Activated CD4-positive, alpha-beta T cell treated with anti-CD3 and anti-CD28 coated beads, Interleukin-2, amount 10 ng/mL, durations not matched to agents 24 days and 14 days (primary cell): Measurements from ENCODE around the gene ETNK1. TPM values are rescaled to one million over a fixed set of nuclear protein-coding genes. Genes with fewer than 3 reads are reported as not detected.
A peak's percentile ranks its signal among the peaks of the same experiment; 100 is the strongest.
"Not testable (repeated sequence)": the region's sequence is repeated elsewhere in the genome, so short reads cannot be mapped to it uniquely, and the experiment has no call there.

Source experiments
- DNase-seq: peaks from one replicate; pipeline ENCODE4 v3.0.0; 2022
- H3K27ac Mint-ChIP-seq: one replicate; pipeline ENCODE4 v1.8.0; 2022; ENCODE audit warnings: mild to moderate bottlenecking, mixed read lengths
- H3K27me3 Mint-ChIP-seq: one replicate; pipeline ENCODE4 v1.8.0; 2022; ENCODE audit warnings: mixed read lengths
- H3K36me3 Mint-ChIP-seq: one replicate; pipeline ENCODE4 v1.8.0; 2022; ENCODE audit warnings: low read depth, mild to moderate bottlenecking, mixed read lengths
- H3K4me1 Mint-ChIP-seq: one replicate; pipeline ENCODE4 v1.8.0; 2021; ENCODE audit warnings: mixed read lengths
- H3K4me3 Mint-ChIP-seq: one replicate; pipeline ENCODE4 v1.8.0; 2022; ENCODE audit warnings: mild to moderate bottlenecking, moderate library complexity, mixed read lengths
- H3K9me3 Mint-ChIP-seq: one replicate; pipeline ENCODE4 v1.8.0; 2021; ENCODE audit warnings: mixed read lengths
- intact Hi-C: fragments of 100-400 bp; cut with micrococcal nuclease; formaldehyde crosslinking; loops from one replicate; pipeline ENCODE4 v1.15.1; 2023
- total RNA-seq: library from RNA; stranded (reverse); gene quantifications from 2 replicates; pipeline ENCODE4 v1.2.3, GENCODE V29; 2022

Gene ETNK1, protein sequence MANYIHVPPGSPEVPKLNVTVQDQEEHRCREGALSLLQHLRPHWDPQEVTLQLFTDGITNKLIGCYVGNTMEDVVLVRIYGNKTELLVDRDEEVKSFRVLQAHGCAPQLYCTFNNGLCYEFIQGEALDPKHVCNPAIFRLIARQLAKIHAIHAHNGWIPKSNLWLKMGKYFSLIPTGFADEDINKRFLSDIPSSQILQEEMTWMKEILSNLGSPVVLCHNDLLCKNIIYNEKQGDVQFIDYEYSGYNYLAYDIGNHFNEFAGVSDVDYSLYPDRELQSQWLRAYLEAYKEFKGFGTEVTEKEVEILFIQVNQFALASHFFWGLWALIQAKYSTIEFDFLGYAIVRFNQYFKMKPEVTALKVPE
- total RNA-seq: 94.5 and 102 TPM in 2 replicates

DNA sequence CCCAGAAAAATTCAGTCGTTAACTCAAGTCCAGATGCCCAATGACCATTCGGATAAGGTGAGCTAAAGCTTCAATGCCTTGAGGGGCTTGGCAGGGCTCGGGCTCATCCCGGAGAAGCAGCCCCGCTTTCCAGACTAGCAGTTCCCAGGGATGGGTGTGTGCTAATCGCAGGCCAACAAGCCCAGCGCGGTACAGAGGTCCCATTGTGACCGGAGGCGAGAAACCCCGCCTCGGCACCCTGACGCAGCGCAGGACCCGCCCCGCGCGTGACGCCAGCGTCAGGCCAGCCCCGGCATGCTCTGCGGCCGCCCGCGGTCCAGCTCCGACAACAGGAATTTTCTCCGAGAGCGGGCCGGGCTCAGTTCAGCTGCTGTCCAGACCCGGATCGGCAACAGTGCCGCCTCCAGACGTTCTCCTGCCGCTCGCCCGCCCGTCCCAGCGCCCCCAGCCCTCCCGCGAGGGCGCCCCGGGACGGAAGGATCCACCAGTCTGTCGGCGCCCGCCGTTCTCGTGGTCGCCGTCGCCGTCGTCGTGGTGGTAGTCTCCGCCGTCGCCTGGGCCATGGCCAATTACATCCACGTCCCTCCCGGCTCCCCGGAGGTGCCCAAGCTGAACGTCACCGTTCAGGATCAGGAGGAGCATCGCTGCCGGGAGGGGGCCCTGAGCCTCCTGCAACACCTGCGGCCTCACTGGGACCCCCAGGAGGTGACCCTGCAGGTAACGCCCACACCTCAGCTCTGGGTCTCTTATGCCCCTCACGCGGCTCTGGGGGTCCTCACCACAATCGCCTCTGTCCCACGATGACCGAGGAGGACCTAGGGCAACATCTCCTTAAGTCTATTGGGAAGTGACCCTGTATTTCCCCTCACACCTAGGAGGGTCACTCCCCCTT is at the start of gene ETNK1:
TSS of gene ETNK1 (plus strand) at position 302 of the 892 bp plus-strand sequence. CDS start at position 562, 260 bp downstream.
- DNase-seq: peak; percentile 97
- intact Hi-C loops: loop anchor here (1.0 to 5.0 kb wide), 3 partner anchors 37 to 578 kb away; partner anchors contain the start of genes C2CD5 and CMAS
- Mint-ChIP-seq H3K27me3 (peaks cover 18% of the 10 kb centered on the region), H3K4me1 (peaks cover 29% of the 10 kb centered on the region), H3K36me3 (peaks cover 14% of the 10 kb centered on the region), H3K4me3 (peak within 1 kb of the TSS; percentile 97), H3K9me3 (peaks cover 3% of the 10 kb centered on the region), H3K27ac (peak within 1 kb of the TSS; percentile 93)

DNA sequence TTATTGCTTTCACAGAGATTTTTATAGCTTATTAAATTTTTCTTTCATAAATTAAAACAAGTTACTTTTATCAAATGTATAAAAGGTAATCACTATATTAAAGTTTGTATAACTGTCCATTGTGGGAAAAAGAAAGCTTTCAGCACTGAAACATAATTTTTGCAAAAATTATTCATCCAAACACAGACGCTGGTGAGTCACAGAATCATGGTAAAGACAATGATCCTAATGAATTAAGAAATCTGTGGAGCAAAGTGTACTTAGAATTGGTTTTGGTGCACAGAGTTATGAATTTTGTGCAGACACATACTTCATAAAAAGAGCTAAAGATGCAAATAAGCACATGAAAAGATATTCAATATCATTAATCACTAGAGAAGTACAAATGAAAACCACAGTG is 48.9 kb upstream of the ETNK1 start:
- Mint-ChIP-seq H3K9me3 (no peaks in the 10 kb centered on the region), H3K27ac (no peak overlapping the region), H3K4me1 (no peaks in the 10 kb centered on the region), H3K27me3 (no peaks in the 10 kb centered on the region), H3K4me3 (no peak overlapping the region), H3K36me3 (no peaks in the 10 kb centered on the region)
- DNase-seq: no peak
- intact Hi-C loops: no loop called here

DNA sequence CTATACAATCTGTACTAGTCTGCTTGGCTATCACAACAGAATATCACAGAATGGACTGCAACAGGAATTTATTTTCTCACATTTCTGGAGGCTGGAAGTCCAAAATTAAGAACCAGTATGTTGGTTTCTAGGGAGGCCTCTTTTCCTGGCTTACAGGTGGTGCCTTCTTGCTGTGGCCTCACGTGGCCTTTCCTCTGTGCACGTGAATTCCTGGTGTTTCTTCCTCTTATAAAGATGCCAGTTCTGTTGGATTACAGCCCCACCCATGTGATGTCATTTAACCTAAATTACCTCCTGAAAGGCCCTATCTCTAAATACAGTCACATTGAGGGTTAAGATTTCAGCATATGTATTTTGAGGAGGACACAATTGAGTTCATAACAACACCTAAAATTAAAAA is 48.5 kb upstream of the ETNK1 start:
- Mint-ChIP-seq H3K4me3 (no peak overlapping the region), H3K36me3 (no peaks in the 10 kb centered on the region), H3K9me3 (no peaks in the 10 kb centered on the region), H3K27me3 (no peaks in the 10 kb centered on the region), H3K4me1 (no peaks in the 10 kb centered on the region), H3K27ac (no peak overlapping the region)
- intact Hi-C loops: no loop called here
- no peak for DNase-seq

DNA sequence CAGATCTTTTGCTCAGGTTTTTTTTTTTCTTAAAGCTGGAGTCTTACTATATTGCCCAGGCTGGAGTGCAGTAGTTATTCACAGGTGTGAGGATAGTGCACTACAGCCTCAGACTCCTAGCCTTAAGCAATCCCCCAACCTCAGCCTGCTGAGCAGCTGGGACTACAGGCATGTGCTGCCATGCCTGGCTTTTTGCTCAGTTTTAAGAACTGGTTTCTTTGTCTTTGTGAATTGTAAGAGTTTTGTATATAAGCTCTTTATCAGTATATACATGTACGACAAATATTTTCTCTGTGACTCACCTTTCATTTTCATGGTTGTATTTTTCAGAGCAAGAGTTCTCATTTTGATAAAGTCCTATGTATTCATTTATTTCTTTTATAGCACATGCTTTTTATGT is 47.3 kb upstream of the ETNK1 start:
- no peak for DNase-seq
- H3K36me3 Mint-ChIP-seq: no peaks in the 10 kb centered on the region
- no peaks in the 10 kb centered on the region for H3K9me3 Mint-ChIP-seq
- intact Hi-C loops: no loop called here
- no peaks in the 10 kb centered on the region for H3K27me3 Mint-ChIP-seq
- H3K27ac Mint-ChIP-seq: no peak overlapping the region
- H3K4me1 Mint-ChIP-seq: no peaks in the 10 kb centered on the region
- no peak overlapping the region for H3K4me3 Mint-ChIP-seq

DNA sequence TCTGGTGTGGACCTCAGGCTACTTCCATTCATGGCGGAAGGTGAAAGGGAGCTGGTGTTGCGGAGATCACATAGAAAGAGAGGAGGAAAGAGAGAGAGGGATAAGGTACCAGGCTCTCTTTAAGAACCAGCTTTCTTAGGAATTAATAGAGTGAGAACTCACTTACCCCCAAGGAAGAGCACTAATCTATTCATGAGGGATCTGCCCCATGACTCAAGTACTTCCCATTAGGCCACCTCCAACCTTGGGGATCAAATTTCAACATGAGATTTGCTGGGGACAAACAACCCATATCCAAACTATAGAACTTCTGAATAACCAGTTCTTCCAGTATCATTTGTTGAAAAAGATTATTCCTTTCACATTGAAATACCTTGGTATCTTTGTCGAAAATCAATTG is 46.6 kb upstream of the ETNK1 start:
- Mint-ChIP-seq H3K27ac (no peak overlapping the region), H3K9me3 (no peaks in the 10 kb centered on the region), H3K27me3 (no peaks in the 10 kb centered on the region), H3K4me1 (no peaks in the 10 kb centered on the region), H3K36me3 (no peaks in the 10 kb centered on the region), H3K4me3 (no peak overlapping the region)
- intact Hi-C loops: no loop called here
- no peak for DNase-seq

DNA sequence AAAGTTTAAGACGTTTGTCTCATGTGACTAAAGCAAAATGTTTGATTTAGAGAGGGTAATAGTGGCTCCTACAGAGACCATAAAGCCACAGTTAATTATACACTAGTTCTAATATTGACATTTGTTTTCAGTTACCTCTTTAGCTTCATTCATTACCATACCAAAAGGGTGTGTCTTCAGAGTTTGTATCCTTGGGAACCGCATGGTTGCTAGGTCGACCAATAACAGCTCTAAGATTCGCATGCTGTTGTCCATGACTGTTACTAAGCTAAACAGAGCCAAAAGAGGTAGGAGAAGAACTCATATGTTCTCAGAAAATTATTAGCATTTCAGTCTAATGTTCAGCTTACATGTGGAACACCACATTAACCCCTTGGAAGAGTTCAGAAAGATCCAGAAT is 36.2 kb upstream of the ETNK1 start:
- Mint-ChIP-seq H3K27ac (no peak overlapping the region), H3K36me3 (no peaks in the 10 kb centered on the region), H3K9me3 (no peaks in the 10 kb centered on the region), H3K4me1 (no peaks in the 10 kb centered on the region), H3K4me3 (no peak overlapping the region), H3K27me3 (peaks cover 3% of the 10 kb centered on the region)
- no peak for DNase-seq
- intact Hi-C loops: no loop called here

DNA sequence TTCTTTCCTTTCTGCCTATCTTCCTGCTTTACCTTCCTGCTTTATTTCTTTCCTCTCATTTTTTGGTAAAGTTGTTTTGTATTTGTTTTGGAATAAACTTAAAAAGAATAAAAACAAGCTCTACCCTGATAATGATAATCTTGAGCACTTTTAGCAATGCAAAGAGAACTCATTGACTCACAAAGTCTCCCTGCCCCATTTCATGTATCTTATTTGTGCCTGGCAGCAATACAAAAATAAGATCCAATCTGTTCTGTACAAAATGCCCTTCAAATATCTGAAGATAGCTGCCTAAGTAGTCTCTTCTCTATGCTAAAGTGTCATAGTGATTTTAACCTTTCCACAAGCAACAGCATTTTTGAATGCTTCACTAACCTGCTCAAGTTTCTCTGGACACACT is 31.1 kb upstream of the ETNK1 start:
- no peak for DNase-seq
- Mint-ChIP-seq H3K36me3 (no peaks in the 10 kb centered on the region), H3K9me3 (no peaks in the 10 kb centered on the region), H3K4me3 (no peak overlapping the region), H3K27ac (no peak overlapping the region), H3K4me1 (no peaks in the 10 kb centered on the region), H3K27me3 (peaks cover 3% of the 10 kb centered on the region)
- intact Hi-C loops: no loop called here

DNA sequence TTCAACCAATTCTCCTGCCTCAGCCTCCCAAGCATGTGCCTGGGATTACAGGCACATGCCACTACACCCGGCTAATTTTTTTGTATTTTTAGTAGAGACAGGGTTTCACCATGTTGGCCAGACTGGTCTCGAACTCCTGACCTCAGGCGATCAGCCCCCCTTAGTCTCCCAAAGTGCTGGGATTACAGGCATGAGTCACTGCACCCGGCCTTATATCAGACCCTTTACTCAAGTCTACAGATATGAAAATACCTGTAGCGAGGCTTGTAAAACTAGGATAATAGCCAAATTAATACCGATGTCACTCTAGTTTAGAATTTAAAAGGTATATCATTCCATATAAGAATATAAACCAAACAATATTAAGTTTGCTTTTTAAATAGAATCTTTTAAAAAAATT is 27.4 kb upstream of the ETNK1 start:
- H3K27ac Mint-ChIP-seq, intact Hi-C loops: not testable (repeated sequence)

DNA sequence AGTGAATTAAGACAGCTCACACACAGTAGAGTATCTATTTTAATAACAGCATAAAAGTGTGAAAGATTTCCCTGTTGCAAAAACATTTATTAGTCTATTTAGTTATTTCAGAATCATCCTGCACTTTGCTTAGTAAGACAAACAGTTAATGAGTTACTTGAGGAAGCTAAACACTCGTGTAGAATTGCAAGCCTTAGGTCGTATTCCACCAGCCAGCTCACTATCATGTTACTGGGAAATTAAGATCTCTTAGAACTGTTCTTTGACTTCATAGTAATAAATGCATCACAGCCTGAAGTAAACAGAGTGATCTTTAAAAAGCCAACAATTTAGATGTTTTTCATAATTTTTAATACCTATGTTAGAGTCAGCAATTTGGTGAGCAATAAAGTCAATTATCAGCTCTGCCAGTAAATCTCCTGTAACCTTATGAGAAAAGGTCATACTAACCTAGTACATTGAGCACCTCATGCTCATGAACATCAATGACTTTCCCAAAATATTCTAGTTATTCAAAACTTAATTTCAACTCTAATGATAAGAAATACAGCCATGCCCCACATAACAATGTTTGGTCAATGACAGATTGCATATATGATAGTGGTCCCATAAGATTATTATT is 26.7 kb upstream of the ETNK1 start:
- no peaks in the 10 kb centered on the region for H3K9me3 Mint-ChIP-seq
- no peaks in the 10 kb centered on the region for H3K36me3 Mint-ChIP-seq
- H3K4me3 Mint-ChIP-seq: no peak overlapping the region
- no peak for DNase-seq
- no peak overlapping the region for H3K27ac Mint-ChIP-seq
- H3K27me3 Mint-ChIP-seq: peaks cover 5% of the 10 kb centered on the region
- intact Hi-C loops: no loop called here
- H3K4me1 Mint-ChIP-seq: no peaks in the 10 kb centered on the region

More for the DNA sequence above, 27.4 kb upstream of the ETNK1 start:
- H3K36me3 Mint-ChIP-seq, DNase-seq, H3K27me3 Mint-ChIP-seq, H3K4me1 Mint-ChIP-seq, H3K9me3 Mint-ChIP-seq, H3K4me3 Mint-ChIP-seq: not testable (repeated sequence)

DNA sequence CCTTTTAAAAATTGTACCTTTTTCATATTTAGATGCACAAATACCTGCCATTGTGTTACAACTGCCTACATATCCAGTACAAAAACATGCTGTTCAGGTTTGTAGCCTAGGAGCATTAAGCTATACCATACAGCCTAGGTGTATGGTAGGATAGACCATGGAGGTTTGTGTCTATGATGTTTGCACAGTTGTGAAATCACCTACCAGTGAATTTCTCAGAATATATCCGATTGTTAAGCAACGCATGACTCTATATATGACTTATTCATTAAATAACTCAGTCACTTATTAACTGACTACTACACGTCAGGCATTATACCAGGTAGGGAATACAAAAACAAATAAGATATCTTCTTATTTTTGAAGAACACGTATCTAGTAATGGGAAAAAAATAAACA is 26.2 kb upstream of the ETNK1 start:
- intact Hi-C loops: no loop called here
- peaks cover 7% of the 10 kb centered on the region for H3K27me3 Mint-ChIP-seq
- no peak for DNase-seq
- H3K27ac Mint-ChIP-seq: no peak overlapping the region
- H3K4me3 Mint-ChIP-seq: no peak overlapping the region
- H3K36me3 Mint-ChIP-seq: no peaks in the 10 kb centered on the region
- no peaks in the 10 kb centered on the region for H3K9me3 Mint-ChIP-seq
- H3K4me1 Mint-ChIP-seq: no peaks in the 10 kb centered on the region

DNA sequence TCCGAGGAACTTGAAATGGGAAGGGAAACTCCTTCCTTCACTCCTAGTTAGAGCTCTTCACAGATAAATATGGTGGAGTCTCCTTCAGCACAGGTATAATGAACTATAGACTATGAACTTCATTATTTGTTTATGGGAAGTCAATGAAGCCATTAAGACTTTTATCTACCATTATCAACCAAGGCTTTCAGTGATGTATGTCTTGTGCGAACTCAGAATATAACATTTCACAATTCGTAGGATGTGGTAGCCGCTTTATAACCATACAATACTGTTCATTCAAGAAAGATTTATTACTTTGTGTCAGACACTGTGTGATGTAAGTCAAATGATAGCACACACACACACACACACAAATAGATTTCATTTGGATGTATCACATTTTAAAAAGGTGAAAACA is 24.8 kb upstream of the ETNK1 start:
- no peaks in the 10 kb centered on the region for H3K4me1 Mint-ChIP-seq
- no peak for DNase-seq
- H3K27ac Mint-ChIP-seq: no peak overlapping the region
- intact Hi-C loops: no loop called here
- peaks cover 4% of the 10 kb centered on the region for H3K27me3 Mint-ChIP-seq
- no peaks in the 10 kb centered on the region for H3K36me3 Mint-ChIP-seq
- no peak overlapping the region for H3K4me3 Mint-ChIP-seq
- H3K9me3 Mint-ChIP-seq: no peaks in the 10 kb centered on the region

DNA sequence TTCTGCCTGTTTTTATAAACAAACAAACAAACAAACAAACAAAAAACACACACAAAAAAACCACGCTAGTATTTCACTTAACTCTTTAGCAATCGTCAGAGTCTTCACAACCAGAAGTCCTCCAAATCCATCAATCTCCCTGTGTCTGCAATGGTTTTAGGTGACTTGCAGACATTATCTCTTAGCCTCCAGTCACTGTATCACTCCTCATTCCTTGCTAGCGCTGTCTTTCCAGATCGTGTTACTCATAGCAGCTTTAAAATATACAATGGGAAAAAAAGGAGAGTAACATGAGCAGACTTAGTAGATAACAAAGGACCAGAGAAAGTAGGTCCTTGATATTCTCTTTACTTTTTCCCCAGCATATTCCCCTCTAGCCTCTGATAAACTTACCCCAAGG is 15.5 kb upstream of the ETNK1 start:
- Mint-ChIP-seq H3K4me3 (no peak overlapping the region), H3K9me3 (peaks cover 20% of the 10 kb centered on the region), H3K27me3 (peaks cover 7% of the 10 kb centered on the region), H3K4me1 (no peaks in the 10 kb centered on the region), H3K27ac (no peak overlapping the region), H3K36me3 (no peaks in the 10 kb centered on the region)
- intact Hi-C loops: no loop called here
- no peak for DNase-seq

DNA sequence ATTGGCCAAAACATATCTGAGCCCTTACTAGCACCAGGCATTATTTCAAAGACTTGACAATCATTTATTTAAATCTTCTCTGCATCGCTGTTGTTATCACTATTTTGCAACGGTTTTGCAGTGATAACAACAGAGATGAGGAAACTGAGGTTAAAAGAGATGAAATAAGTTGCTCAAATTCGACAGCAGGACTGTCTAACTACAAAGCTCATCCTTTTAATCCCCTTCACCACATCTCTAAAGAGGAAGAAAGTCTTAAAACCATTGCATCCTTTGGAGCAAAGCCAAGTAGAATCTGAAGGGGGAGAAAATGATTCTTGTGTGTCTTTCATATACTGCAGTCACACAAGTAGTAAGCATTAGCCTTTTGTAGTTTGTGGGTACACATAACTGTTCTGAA is 14.8 kb upstream of the ETNK1 start:
- no peaks in the 10 kb centered on the region for H3K4me1 Mint-ChIP-seq
- DNase-seq: no peak
- H3K36me3 Mint-ChIP-seq: no peaks in the 10 kb centered on the region
- peaks cover 7% of the 10 kb centered on the region for H3K27me3 Mint-ChIP-seq
- H3K4me3 Mint-ChIP-seq: no peak overlapping the region
- peaks cover 20% of the 10 kb centered on the region for H3K9me3 Mint-ChIP-seq
- intact Hi-C loops: no loop called here
- no peak overlapping the region for H3K27ac Mint-ChIP-seq

DNA sequence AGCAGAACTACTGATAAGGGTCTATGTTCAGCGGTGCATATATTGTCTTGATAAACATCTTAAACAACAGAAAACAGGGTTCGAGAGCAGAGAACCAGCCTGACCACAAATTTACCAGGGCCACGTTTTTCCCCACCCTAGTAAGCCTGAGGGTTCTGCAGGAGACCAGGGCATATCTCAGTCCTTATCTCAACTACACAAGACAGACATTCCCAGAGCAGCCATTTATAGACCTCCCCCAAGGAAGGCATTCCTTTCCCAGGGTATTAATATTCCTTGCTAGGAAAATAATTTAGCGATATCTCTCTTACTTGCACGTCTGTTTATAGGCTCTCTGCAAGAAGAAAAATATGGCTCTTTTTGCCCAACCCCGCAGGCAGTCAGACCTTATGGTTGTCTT is 12.1 kb upstream of the ETNK1 start:
- H3K27ac Mint-ChIP-seq, DNase-seq, H3K4me3 Mint-ChIP-seq, H3K36me3 Mint-ChIP-seq, H3K27me3 Mint-ChIP-seq, intact Hi-C loops, H3K4me1 Mint-ChIP-seq: not testable (repeated sequence)
- peaks cover 20% of the 10 kb centered on the region for H3K9me3 Mint-ChIP-seq
